Heart left ventricle (tissue), 13 donors: ENCODE results near the gene KRTAP5-1.

Experiments
- POLR2A ChIP-seq, 2 donors: fragments of 450-650 bp; IDR thresholded peaks; one replicate each; pipeline ENCODE4 v1.6.1; 2017; ENCODE audit warnings: antibody characterized with exemption in 2 of 2, mild to moderate bottlenecking in 2 of 2, moderate library complexity in 2 of 2
- TF ChIP-seq, protein P1 (sequence below), 12 donors: fragments of 200-600 bp; sonication (generic) in 4 of 12; IDR thresholded peaks; one replicate each; pipeline versions ENCODE4 v1.5.0 to v1.8.0; 2018 to 2022; ENCODE audit warnings: antibody characterized with exemption in 12 of 12, mild to moderate bottlenecking in 5 of 12
- donor health status: ischemic (EF 13 %, LVEDD 7.1; RV severe dilation, severe dysfunction).
- donor health status: DM: no; HTN: yes; CAD: no.
- donor health status: DM: no; HTN: no; CAD: no.
- donor health status: ischemic (EF 25% LVEDD 6.9; RV normal size, moderate dysfunction).
- donor health status: ischemic (EF 25% LVEDD 5.7; RV mildly dilated, moderate dysfunction).
- donor health status: ischemic (EF 35%, LVEDD 5.7; RV mildly dilated, moderate dysfunction).
- donor health status: nonischemic (EF 11% LVEDD 7.7; RV severe dilation, severe dysfunction).
- donor health status: DM: yes; HTN: yes; CAD: no.
- donor health status: PGD.
- donor health status: ischemic (EF 29% LVEDD 5.4; RV normal size, mild dysfunction).
- donor health status: nonischemic (EF 23%, LVEDD 6.1; RV moderate dilation, normal function).

DNA sequence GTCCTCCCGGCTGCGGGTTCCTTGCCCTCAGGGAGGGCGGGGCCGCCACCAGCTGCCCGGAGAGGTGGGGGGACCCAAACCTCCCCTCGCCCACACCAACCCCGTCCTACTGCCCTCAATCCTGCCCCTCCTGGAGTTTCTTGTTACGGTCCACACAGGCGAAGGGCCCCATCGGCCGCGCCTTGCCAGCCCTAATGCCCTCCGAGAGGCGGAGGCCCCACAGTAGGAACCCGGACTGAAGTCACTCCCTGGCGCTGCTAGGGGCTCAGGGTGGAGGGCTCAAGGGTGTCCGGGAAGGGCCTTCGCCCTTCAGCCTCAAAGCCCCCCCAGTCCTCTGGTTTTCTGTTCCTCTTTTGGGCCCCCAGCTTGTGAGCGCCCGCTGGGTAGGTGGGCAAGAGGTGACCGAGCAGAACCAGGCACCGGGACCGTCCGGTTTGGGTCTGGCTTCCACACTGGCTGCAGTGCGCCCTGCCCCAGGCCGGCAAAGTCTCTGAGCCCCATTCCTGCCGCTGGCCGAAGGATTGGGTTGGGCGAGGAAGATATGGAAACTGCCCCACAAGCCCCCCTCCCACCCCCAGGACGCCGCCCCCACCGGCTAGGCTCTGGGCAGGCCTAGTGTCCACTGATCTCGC lies 37.5 kb downstream of the KRTAP5-1 start:
- TF ChIP-seq, protein P1, sequence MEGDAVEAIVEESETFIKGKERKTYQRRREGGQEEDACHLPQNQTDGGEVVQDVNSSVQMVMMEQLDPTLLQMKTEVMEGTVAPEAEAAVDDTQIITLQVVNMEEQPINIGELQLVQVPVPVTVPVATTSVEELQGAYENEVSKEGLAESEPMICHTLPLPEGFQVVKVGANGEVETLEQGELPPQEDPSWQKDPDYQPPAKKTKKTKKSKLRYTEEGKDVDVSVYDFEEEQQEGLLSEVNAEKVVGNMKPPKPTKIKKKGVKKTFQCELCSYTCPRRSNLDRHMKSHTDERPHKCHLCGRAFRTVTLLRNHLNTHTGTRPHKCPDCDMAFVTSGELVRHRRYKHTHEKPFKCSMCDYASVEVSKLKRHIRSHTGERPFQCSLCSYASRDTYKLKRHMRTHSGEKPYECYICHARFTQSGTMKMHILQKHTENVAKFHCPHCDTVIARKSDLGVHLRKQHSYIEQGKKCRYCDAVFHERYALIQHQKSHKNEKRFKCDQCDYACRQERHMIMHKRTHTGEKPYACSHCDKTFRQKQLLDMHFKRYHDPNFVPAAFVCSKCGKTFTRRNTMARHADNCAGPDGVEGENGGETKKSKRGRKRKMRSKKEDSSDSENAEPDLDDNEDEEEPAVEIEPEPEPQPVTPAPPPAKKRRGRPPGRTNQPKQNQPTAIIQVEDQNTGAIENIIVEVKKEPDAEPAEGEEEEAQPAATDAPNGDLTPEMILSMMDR (IDR thresholded peaks at IDR 0.05): no peak
- TF ChIP-seq POLR2A (IDR thresholded peaks at IDR 0.05): no peak
